Effector memory CD4-positive, alpha-beta T cell (primary cell): Measurements from ENCODE around the gene ANXA4.
"Not testable (repeated sequence)": the region's sequence is repeated elsewhere in the genome, so short reads cannot be mapped to it uniquely, and the experiment has no call there.

ENCODE experiments used
- DNase-seq, 3 donors: peaks; one replicate each; pipeline ENCODE4 v3.0.0-alpha.2; 2020
- H3K27ac ChIP-seq: 2 replicates; pipeline ENCODE4 v1.7.0; 2013; ENCODE audit warnings: mild to moderate bottlenecking, low read length, moderate library complexity; ENCODE audit not compliant: insufficient read depth, poor library complexity, severe bottlenecking
- H3K27me3 ChIP-seq: replicated peaks from 2 replicates; pipeline ENCODE4 v1.7.0; 2013; ENCODE audit warnings: mild to moderate bottlenecking, low read length; ENCODE audit not compliant: insufficient read depth, control insufficient read depth, poor library complexity, severe bottlenecking
- H3K36me3 ChIP-seq: 2 replicates; pipeline ENCODE4 v1.7.0; 2013; ENCODE audit warnings: mild to moderate bottlenecking, low read length, moderate library complexity; ENCODE audit not compliant: control insufficient read depth, insufficient read depth
- H3K4me1 ChIP-seq: 2 replicates; pipeline ENCODE4 v1.7.0; 2013; ENCODE audit warnings: low read length, mild to moderate bottlenecking; ENCODE audit not compliant: control insufficient read depth, insufficient read depth, poor library complexity, severe bottlenecking
- H3K4me3 ChIP-seq: 2 replicates; pipeline ENCODE4 v1.7.0; 2013; ENCODE audit warnings: low read length, low read depth, mild to moderate bottlenecking; ENCODE audit not compliant: insufficient read depth, poor library complexity, severe bottlenecking
- H3K9me3 ChIP-seq: 2 replicates; pipeline ENCODE4 v1.7.0; 2013; ENCODE audit warnings: mild to moderate bottlenecking, low read length, moderate library complexity; ENCODE audit not compliant: control insufficient read depth

The ANXA4 gene

DNA sequence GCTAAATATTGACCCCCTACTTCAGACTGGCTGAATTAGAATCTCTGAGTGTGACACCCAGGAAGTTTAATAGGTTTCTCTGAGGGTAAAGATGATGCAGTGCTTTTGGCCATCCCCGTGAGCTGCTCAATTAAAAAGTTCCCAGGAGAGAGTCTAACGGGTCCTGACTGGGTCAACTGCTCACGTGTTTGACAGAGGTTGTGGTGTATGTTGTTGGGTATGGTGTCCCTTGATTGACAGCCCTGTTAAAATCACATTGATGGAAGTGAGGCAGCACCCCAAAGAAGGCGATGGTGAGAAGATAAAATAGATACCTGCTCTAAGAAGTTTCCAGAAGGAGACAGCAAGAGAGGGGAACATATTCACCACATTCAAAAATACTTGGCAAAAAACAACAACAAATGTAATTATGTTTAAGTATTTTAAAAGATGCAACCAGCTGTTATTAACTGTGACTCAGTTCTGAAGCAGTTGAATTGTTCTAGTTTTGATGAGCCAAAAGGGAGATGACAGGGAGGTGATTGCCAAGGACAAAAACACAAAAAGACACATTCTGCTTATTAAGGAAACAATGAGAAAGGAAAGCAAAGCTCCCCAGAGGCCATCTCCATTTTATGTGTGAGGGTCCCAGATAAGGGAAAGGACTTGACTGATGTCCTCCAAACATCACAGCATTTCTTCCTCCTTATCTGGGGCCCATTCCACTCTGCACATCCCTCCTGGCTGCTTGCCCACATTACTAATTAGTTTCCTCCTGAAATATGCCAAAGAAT, 76.0 kb downstream of the ANXA4 start:
- Histone ChIP-seq H3K27me3 (no peaks in the 10 kb centered on the region), H3K36me3 (no peaks in the 10 kb centered on the region), H3K4me1 (no peaks in the 10 kb centered on the region), H3K27ac (no peak overlapping the region), H3K9me3 (no peaks in the 10 kb centered on the region), H3K4me3 (no peak overlapping the region)
- no peak for DNase-seq

DNA sequence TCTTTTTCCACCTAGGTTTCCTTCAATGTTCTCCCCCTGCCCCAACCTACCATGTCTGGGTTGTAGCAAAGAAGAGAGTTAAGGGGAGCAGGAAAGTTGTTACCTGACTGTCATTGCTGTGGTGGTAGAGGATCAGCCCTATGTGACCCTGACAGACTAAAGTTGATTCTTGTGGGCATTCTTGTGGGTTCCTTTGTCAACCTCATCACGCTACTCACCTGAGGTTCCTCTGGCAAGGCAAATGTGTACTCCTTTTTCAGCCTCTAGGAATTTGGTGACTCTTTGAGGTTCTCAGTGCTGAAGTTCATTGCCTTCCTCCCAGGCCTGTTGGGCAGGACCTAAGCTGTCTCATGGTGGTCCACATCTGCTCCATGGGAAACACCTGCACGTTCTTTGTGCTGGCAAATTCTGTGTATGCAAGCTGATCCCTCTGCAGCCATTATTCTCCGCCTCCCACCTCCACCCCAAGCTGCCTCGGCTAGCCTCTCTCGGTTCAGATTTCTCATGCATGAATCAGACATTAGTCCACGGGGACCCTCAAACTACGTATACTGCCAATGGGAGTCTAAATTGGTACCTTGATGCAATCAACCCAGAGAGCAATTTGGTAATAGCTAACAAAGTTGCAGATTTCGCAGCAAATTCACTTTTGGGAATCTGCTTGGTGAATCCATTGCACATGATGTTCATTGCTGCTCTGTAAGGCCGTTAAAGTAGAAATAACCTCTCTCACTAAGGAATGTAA, 86.0 kb downstream of the ANXA4 start:
- Histone ChIP-seq H3K36me3 (no peaks in the 10 kb centered on the region), H3K9me3 (no peaks in the 10 kb centered on the region), H3K27ac (no peak overlapping the region), H3K4me1 (peaks cover 16% of the 10 kb centered on the region), H3K4me3 (no peak overlapping the region), H3K27me3 (no peaks in the 10 kb centered on the region)
- DNase-seq = no peak

DNA sequence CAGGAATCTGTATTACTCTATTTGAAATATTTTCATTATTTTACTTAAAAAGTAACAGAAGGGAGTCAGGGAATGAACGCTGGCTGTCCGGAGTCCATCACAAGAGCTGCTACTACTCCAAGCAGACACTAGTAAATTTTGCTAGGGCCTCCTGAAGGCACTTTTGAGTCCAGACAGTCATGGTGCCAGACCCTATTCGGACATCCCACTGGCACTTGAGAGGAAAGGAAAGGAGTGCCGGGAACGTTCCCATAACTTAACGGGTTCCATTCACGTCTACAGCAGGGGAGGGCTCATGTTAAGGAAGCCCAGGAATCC, 87.0 kb downstream of the ANXA4 start:
- H3K27me3 ChIP-seq = no peaks in the 10 kb centered on the region
- peak overlapping the region; percentile 87 for H3K4me3 ChIP-seq
- H3K36me3 ChIP-seq = no peaks in the 10 kb centered on the region
- H3K4me1 ChIP-seq = peaks cover 16% of the 10 kb centered on the region
- no peaks in the 10 kb centered on the region for H3K9me3 ChIP-seq
- no peak for DNase-seq
- H3K27ac ChIP-seq = peak overlapping the region; percentile 90

DNA sequence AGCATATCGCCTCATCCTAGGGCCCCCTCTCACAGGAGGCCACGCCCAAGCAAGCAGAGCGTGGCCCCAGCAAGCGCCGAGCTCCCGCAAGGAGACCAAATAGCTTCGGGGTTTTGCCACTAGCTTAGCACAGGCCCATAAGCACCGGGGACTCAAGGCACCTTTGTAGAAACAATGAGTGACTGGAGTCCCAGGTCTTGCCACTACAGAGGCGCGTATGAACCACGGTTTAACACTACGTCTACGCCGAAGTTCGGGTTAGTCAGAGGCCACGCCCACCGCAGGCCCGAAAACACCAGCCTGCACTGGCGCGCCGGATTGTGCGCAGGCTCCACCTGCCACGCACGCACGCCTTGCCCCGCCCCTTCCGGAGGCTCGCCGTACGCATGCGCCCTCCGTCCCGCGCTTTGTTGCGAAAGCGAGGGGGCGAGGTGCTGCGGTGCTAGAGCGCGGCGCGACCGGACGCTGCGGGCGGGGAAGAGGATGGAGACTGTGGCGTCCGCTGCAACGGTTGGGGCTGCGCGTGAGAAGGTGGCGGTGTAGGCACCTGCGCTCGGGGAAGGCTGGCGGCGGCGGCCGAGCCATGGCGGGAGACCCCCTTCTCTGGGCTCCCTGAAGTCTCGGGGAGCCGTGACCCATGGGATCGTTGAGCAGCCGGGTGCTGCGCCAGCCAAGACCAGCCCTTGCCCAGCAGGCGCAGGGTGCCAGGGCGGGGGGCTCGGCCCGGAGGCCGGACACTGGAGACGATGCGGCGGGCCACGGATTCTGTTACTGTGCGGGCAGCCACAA, 87.5 kb downstream of the ANXA4 start, which contains the start of gene GMCL1:
GMCL1 (plus strand) TSS at position 405 of the 789 bp plus-strand sequence; CDS start at position 638, 233 bp downstream.
- Histone ChIP-seq H3K4me1 (peaks cover 16% of the 10 kb centered on the region), H3K9me3 (no peaks in the 10 kb centered on the region), H3K27me3 (no peaks in the 10 kb centered on the region), H3K36me3 (no peaks in the 10 kb centered on the region), H3K4me3 (peak within 1 kb of the TSS; percentile 87), H3K27ac (peak within 1 kb of the TSS; percentile 90)
- DNase-seq = peak; percentile 98 to 99 (median 98)

- H3K36me3 ChIP-seq = no peaks in the 10 kb centered on the region
- peak overlapping the region; percentile 76 for H3K27ac ChIP-seq
- H3K27me3 ChIP-seq = no peaks in the 10 kb centered on the region
- H3K9me3 ChIP-seq = no peaks in the 10 kb centered on the region
- DNase-seq = peak; percentile 14 to 23 (median 18)
- peaks cover 16% of the 10 kb centered on the region for H3K4me1 ChIP-seq
- peak overlapping the region; percentile 87 for H3K4me3 ChIP-seq
Measured at GRCh38 chr2:69830045-69830905, 88.3 kb downstream of the ANXA4 start.

GRCh38 chr2:69830906-69831241, 88.9 kb downstream of the ANXA4 start:
- not testable (repeated sequence) for H3K36me3 ChIP-seq, H3K27ac ChIP-seq, H3K27me3 ChIP-seq, DNase-seq, H3K9me3 ChIP-seq
- Histone ChIP-seq H3K4me3 (peak overlapping the region; percentile 87), H3K4me1 (peaks cover 16% of the 10 kb centered on the region)

DNA sequence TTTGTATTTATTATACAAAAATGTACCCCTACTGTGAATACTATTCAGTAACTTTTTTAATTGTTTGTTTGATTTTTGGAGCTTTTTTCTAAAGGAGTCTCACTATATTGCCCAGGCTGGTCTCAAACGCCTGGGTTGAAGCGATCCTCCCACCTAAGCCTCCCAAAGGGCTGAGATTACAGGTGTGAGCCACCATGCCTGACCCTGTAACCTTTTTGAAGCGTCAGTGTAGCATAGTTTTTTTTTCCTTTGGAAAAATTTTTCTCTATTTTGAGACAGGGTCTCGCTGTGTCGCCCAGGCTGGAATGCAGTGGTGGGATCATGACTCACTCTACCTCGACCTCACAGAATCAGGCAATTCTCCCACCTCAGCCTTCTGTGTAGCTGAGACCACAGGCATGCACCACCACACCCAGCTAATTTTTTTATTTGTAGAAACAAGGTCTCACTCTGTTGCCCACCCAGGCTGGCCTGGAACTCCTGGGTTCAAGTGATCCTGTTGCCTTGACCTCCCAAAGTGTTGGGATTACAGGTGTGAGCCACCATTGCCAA, 89.5 kb downstream of the ANXA4 start:
- H3K9me3 ChIP-seq = no peaks in the 10 kb centered on the region
- no peak for DNase-seq
- peaks cover 16% of the 10 kb centered on the region for H3K4me1 ChIP-seq
- H3K36me3 ChIP-seq = no peaks in the 10 kb centered on the region
- H3K27ac ChIP-seq = no peak overlapping the region
- H3K4me3 ChIP-seq = no peak overlapping the region
- no peaks in the 10 kb centered on the region for H3K27me3 ChIP-seq

DNA sequence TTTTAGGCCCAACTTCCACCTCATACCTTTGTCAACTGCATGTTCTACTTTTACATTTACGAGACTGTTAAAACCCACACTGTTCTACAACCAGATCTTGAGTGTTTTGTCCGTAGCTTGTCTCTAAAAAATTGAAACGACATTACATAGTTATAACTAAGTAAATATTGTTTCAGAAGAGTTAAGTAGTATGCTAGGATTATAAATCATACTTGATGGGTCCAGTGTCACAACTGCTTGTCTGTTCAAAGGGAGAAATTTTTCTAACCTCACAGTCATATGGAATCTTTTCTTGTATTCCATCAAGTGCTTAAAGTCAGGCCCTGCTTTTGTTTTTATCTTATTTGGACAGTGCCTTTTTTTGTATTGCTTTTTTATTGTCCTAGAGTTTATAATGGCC, 91.8 kb downstream of the ANXA4 start:
- Histone ChIP-seq H3K4me1 (peaks cover 16% of the 10 kb centered on the region), H3K27ac (no peak overlapping the region), H3K27me3 (no peaks in the 10 kb centered on the region), H3K4me3 (no peak overlapping the region), H3K9me3 (no peaks in the 10 kb centered on the region), H3K36me3 (peaks cover 9% of the 10 kb centered on the region)
- DNase-seq = no peak

GRCh38 chr2:69835666-69836065, 93.7 kb downstream of the ANXA4 start:
- no peaks in the 10 kb centered on the region for H3K9me3 ChIP-seq
- no peak overlapping the region for H3K27ac ChIP-seq
- peaks cover 9% of the 10 kb centered on the region for H3K4me1 ChIP-seq
- DNase-seq = no peak
- H3K27me3 ChIP-seq = no peaks in the 10 kb centered on the region
- no peak overlapping the region for H3K4me3 ChIP-seq
- H3K36me3 ChIP-seq = peaks cover 21% of the 10 kb centered on the region
